Measurements from ENCODE around the gene SNAP47.

SNAP47 gene

GRCh38 chr1:227759341-227760300 lies 24.4 kb downstream of the SNAP47 start:
- DNase-seq (ENCODE audit: extremely low spot score) = no peak
- ChIA-PET POLR2A (interaction anchor here (1.3 kb wide), 1 partner anchor 24 kb away, joined by 5 read pairs; the partner anchor contains the start of genes JMJD4 and SNAP47), CTCF (no interaction called here)
- TF ChIP-seq ZNF384 (IDR thresholded peaks at IDR 0.05) = no peak
- TF ChIP-seq L3MBTL2 (conservative IDR thresholded peaks at IDR 0.05) = no peak
- TF ChIP-seq PKNOX1 (IDR thresholded peaks at IDR 0.05) = no peak
- no peak for TF ChIP-seq SP1 (IDR thresholded peaks at IDR 0.05)
- TF ChIP-seq SUZ12 (IDR thresholded peaks at IDR 0.05) = no peak
- no peak for TF ChIP-seq FOXA1 (IDR thresholded peaks at IDR 0.05)
- no peak for TF ChIP-seq CTBP1 (IDR thresholded peaks at IDR 0.05; ENCODE audit: borderline replicate concordance)
- TF ChIP-seq ARNT (IDR thresholded peaks at IDR 0.05) = no peak
- TF ChIP-seq FOXM1 (IDR thresholded peaks at IDR 0.05; ENCODE audit: borderline replicate concordance) = no peak
- no peak for TF ChIP-seq HDGF (IDR thresholded peaks at IDR 0.05; ENCODE audit: borderline replicate concordance)
- no peak for TF ChIP-seq TARDBP (IDR thresholded peaks at IDR 0.05)
- TF ChIP-seq BHLHE40 (IDR thresholded peaks at IDR 0.05; ENCODE audit: borderline replicate concordance) = no peak
- no peak for TF ChIP-seq NFRKB (IDR thresholded peaks at IDR 0.05)
- no peak for TF ChIP-seq FOXK2 (IDR thresholded peaks at IDR 0.05)
- no peak for TF ChIP-seq LEF1 (IDR thresholded peaks at IDR 0.05; ENCODE audit: borderline replicate concordance)

- DNase-seq (ENCODE audit: extremely low spot score) = no peak
- CTCF ChIA-PET = no interaction called here
- no peak for TF ChIP-seq HDGF (IDR thresholded peaks at IDR 0.05; ENCODE audit: borderline replicate concordance)
- no peak for TF ChIP-seq FOXK2 (IDR thresholded peaks at IDR 0.05)
- TF ChIP-seq BHLHE40 (IDR thresholded peaks at IDR 0.05; ENCODE audit: borderline replicate concordance) = no peak
- no peak for TF ChIP-seq CTBP1 (IDR thresholded peaks at IDR 0.05; ENCODE audit: borderline replicate concordance)
- TF ChIP-seq FOXA1 (IDR thresholded peaks at IDR 0.05) = no peak
- TF ChIP-seq FOXM1 (IDR thresholded peaks at IDR 0.05; ENCODE audit: borderline replicate concordance) = no peak
- TF ChIP-seq ELF4 (IDR thresholded peaks at IDR 0.05) = no peak
- TF ChIP-seq LEF1 (IDR thresholded peaks at IDR 0.05; ENCODE audit: borderline replicate concordance) = no peak
- no peak for TF ChIP-seq NFRKB (IDR thresholded peaks at IDR 0.05)
- TF ChIP-seq PKNOX1 (IDR thresholded peaks at IDR 0.05) = no peak
- no peak for TF ChIP-seq ARNT (IDR thresholded peaks at IDR 0.05)
- no peak for TF ChIP-seq ZNF384 (IDR thresholded peaks at IDR 0.05)
- POLR2A ChIA-PET = no interaction called here
Observed at GRCh38 chr1:227760377-227760776, 25.1 kb downstream of the SNAP47 start.

- ChIA-PET POLR2A (no interaction called here), CTCF (interaction anchor here (0.6 to 1.0 kb wide), 5 partner anchors 12 to 235 kb away, joined by 3 to 5 read pairs (median 3); no protein-coding TSS in a partner anchor)
- no peak for TF ChIP-seq FOXM1 (IDR thresholded peaks at IDR 0.05; ENCODE audit: borderline replicate concordance)
- no peak for TF ChIP-seq BHLHE40 (IDR thresholded peaks at IDR 0.05; ENCODE audit: borderline replicate concordance)
- TF ChIP-seq SP1 (IDR thresholded peaks at IDR 0.05) = no peak
- no peak for TF ChIP-seq ELF4 (IDR thresholded peaks at IDR 0.05)
- no peak for TF ChIP-seq PKNOX1 (IDR thresholded peaks at IDR 0.05)
- no peak for TF ChIP-seq FOXA1 (IDR thresholded peaks at IDR 0.05)
- TF ChIP-seq ARNT (IDR thresholded peaks at IDR 0.05) = no peak
- TF ChIP-seq TARDBP (IDR thresholded peaks at IDR 0.05) = no peak
- no peak for TF ChIP-seq ZNF384 (IDR thresholded peaks at IDR 0.05)
- TF ChIP-seq HDGF (IDR thresholded peaks at IDR 0.05; ENCODE audit: borderline replicate concordance) = no peak; the same call in 1 of the 2 replicates
- no peak for TF ChIP-seq LEF1 (IDR thresholded peaks at IDR 0.05; ENCODE audit: borderline replicate concordance)
- TF ChIP-seq L3MBTL2 (conservative IDR thresholded peaks at IDR 0.05) = no peak
- no peak for DNase-seq (ENCODE audit: extremely low spot score)
Observed at GRCh38 chr1:227761621-227762230, 26.5 kb downstream of the SNAP47 start.

GRCh38 chr1:227762231-227762911 lies 27.1 kb downstream of the SNAP47 start:
- POLR2A ChIA-PET = interaction anchor here (1.0 kb wide), 1 partner anchor 28 kb away, joined by 3 read pairs; no protein-coding TSS in a partner anchor
- DNase-seq (ENCODE audit: extremely low spot score) = peak; percentile 98
- TF ChIP-seq L3MBTL2 (conservative IDR thresholded peaks at IDR 0.05) = no peak
- no peak for TF ChIP-seq TARDBP (IDR thresholded peaks at IDR 0.05)
- no peak for TF ChIP-seq ZNF384 (IDR thresholded peaks at IDR 0.05)
- TF ChIP-seq FOXA1 (IDR thresholded peaks at IDR 0.05) = no peak
- peak; percentile 77 for TF ChIP-seq ARNT (IDR thresholded peaks at IDR 0.05)
- no peak for TF ChIP-seq SP1 (IDR thresholded peaks at IDR 0.05)
- TF ChIP-seq PKNOX1 (IDR thresholded peaks at IDR 0.05) = peak; percentile 55
- no peak for TF ChIP-seq ELF4 (IDR thresholded peaks at IDR 0.05)
- TF ChIP-seq NFRKB (IDR thresholded peaks at IDR 0.05) = no peak
- TF ChIP-seq HDGF (IDR thresholded peaks at IDR 0.05; ENCODE audit: borderline replicate concordance) = peak; percentile 76
- TF ChIP-seq LEF1 (IDR thresholded peaks at IDR 0.05; ENCODE audit: borderline replicate concordance) = no peak
- TF ChIP-seq SUZ12 (IDR thresholded peaks at IDR 0.05) = no peak
- no peak for TF ChIP-seq BHLHE40 (IDR thresholded peaks at IDR 0.05; ENCODE audit: borderline replicate concordance)
- peak; percentile 36; the same call in 1 of the 2 replicates for TF ChIP-seq FOXM1 (IDR thresholded peaks at IDR 0.05; ENCODE audit: borderline replicate concordance)
- no peak for TF ChIP-seq CTBP1 (IDR thresholded peaks at IDR 0.05; ENCODE audit: borderline replicate concordance)
- no peak for TF ChIP-seq FOXK2 (IDR thresholded peaks at IDR 0.05)

More at GRCh38 chr1:227762231-227762911, 27.1 kb downstream of the SNAP47 start:
- CTCF ChIA-PET = interaction anchor here (0.6 to 1.0 kb wide), 5 partner anchors 12 to 235 kb away, joined by 3 to 5 read pairs (median 3); no protein-coding TSS in a partner anchor

All from HEK293T (cell line).